RPMI7951 (cell line): ENCODE results near the gene GALNT13. TPM values are rescaled to one million over a fixed set of nuclear protein-coding genes. Genes with fewer than 3 reads are reported as not detected.

Experiments used
- DNase-seq: peaks from one replicate; pipeline ENCODE4 v3.0.0-alpha.2; 2012; ENCODE audit warnings: low read depth
- total RNA-seq: library from RNA; depleted of rRNA; stranded (reverse); fragments of >200 nt; shearing (Covaris generic); gene quantifications from 2 replicates; pipeline ENCODE4 v1.2.3, GENCODE V29; 2014

Gene GALNT13
- total RNA-seq, 1 experiment from 2014 or later, result not detected

DNA sequence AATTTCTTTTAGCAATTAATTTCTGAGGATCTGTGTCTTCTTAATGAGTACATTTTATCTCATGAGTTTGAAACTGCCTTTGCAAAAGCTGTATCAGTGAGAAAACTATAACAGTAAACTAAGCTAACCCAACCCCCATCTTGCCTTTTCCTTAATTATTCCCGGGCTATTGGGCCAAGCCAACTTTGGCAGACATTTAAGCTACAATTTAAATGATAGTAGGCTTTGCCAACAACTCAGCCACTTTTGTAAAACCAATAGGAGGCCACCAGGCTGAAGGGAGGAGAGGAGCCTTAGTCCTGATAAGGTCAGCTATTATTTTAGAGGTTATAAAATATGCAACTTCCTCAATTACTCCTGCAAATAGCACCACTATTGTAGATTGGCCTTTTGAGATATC, 608.8 kb downstream of the GALNT13 start:
- no peak for DNase-seq

DNA sequence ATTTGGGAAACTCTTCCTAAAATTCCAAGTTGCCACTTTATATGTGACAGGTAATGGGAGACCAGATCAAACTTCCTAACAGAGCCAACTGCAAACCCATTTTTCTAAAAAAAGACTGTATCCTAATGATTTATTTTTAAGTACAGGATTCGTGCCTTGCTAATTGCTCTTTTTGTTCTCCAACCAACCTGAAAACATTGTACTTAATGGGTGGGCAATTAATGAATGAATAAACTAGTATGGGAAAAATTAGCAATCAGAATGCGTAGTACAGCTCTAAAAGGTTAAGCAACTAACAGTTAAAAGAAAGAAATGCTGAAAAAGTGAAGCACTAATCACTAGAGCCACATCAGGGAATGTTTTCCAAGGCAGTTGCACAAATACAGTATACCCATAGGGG, 609.6 kb downstream of the GALNT13 start:
- DNase-seq, result no peak

DNA sequence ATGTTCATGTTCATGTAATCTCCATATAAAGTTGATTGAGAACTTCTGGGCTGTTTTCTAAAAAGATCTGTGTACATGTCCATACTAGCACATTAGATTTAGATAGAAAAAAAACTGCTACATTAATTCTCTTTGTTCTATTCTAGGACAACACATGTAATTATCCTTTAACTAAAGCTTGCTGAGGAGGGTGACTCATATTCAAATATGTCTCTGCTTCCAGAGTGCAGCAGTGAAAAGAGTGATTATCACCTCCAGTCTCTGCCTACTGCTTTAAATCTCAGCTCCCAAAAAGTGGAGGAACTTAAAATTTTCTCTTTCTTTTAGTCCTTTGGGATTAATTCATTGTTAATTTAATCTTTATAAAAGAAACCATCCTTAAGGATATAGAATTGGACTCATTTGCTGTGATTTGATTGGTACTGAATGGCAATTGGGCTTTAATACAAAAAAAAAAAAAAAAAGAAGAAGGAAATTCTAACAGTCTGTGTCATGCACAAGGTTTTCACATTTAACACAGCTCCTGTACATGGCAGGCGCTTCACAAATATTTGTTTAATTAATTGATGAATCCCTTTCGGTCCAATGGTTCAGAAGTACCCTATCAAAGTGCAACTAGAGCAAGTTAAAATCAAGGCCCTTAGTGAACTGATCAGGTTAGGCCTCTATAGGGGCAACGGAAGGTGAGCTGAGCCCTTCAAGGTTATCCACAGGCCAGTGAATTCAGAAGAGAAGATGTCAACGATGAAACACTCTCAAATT, 612.8 kb downstream of the GALNT13 start:
- no peak for DNase-seq

DNA sequence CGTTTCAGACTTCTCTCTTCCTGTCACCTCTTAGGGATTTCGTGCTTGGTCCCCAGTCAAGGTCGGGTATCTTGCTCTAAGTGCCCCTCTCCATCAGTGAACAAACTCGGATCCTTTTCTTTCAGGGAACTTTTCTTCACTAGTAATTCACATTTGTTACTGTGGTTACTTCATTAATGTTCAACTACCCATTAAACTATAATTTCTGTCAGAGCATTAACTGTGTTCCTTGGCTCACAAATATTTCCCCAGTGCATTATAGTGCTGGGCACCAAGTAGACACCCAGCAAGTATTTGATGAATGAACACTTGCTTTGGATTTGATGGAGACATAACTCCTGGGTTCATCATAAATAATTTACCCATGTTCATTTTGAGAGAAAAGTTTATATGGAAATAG, 617.1 kb downstream of the GALNT13 start:
- DNase-seq, result no peak

DNA sequence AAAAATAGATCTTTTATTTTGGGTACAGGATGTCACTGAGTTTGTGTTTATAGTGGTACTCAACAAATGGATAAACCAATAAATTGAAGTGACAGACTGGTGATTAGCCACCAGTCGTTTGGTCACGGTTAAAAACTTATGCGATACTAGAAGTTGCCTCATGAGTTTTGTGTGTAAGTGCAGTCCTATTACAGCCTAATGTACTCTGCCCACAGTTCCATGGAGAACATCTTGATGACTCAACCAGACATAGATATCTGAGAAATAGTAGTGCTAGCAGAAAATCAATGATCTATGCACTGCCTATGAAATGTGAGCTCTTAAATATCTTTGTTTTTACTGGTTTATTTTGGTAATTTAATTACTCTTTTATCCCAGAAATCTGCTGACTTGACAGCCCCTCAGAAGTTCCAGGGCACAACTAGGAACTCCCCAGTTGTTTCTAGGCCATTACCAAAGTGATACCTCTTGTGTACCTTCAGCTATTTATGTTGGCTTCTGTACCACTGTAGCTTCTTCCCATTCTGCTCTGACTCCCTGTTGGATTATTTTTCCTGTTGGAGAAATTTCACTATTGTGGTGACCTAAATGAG, 617.6 kb downstream of the GALNT13 start:
- DNase-seq, result no peak

DNA sequence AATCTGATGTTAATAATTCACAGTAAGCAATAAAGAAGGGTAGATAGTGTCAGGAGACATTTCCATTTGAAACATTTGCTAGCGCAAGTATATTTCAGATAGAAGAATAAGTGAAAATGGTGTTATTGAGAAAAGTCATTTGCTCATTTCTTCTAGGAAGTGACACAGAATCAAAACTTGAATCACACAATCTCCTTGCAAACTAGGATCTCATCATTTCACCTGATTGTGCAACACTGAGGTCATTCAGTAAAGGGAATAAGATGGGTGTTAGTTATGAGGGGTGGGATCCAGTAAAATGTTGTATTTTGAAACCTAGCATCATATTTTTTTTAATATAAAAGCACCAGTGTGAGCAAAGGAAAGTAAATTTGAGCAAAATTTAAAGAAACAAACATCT, 618.8 kb downstream of the GALNT13 start:
- DNase-seq, result no peak

DNA sequence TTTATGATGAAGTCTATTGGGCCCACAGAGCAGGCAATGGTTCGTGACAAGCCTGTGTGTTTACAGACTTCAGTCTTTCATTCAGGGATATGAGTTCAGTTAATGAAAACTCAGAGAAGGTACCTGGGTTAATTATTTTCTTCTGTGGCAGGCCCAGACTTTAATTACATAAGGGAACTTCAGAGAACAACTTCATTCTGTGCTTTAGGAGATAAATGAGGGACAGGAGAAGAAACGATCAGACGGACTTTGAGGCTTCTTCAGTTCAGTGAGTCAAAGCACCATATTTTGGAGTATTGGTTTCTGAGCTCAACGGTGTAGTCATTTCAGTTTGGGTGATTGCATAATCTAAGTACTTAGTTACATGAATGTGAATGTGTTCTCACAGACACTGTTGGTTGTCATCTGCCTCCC, 623.7 kb downstream of the GALNT13 start:
- no peak for DNase-seq

DNA sequence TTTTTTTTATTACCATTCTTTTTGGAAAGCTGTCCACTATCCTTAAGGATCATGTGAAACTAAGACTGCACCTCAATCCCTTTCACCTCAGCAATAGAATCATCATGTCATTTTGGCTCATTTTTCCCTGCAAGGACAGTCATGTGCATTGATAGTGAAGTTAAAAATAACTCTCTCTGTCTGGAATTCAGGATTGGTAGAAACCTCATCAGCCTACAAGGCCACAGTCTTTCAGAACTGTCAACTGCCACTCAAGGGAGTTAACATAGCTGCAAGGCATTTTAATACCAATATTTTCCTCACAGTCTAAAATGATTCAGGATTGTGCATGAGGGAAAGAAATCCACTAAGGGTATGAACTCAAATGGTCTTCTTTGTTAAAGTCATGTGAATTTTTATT, 625.3 kb downstream of the GALNT13 start:
- DNase-seq, result no peak
